Activated naive CD4-positive, alpha-beta T cell treated with anti-CD3 and anti-CD28 coated beads, Interleukin-2, amount 50 U/mL, for 16 hours (primary cell): ENCODE results near the gene H6PD.
A peak's percentile ranks its signal among the peaks of the same experiment; 100 is the strongest.

Experiments
- DNase-seq: peaks from one replicate; pipeline ENCODE4 v3.0.0-alpha.2; 2020

H6PD gene

DNA sequence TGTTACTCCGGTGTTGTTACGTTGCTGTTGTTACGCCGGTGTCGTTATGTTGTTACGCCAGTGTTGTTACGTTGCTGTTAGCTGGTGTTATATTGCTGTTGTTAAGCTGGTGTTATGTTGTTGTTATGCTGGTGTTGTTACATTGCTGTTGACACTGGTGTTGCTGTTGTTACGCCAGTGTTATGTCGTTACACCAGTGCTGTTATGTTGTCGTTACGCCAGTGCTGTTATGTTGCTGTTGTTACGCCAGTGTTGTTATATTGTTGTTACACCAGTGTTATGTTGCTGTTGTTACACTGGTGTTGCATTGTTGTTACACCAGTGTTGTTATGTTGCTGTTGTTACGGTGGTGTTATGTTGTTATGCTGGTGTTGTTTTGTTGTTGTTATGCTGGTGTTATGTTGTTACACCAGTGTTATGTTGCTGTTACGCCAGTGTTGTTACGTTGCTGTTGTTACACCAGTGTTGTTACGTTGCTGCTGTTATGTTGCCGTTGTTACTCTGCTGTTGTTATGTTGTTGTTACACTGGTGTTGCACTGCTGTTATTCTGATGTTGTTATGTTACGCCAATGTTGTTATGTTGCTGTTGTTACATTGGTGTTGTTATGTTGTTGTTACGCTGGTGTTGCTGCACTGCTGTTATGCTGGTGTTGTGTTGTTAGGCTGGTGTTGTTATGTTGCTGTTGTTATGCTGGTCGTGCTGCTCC lies 25.6 kb downstream of the H6PD start:
- no peak for DNase-seq

DNA sequence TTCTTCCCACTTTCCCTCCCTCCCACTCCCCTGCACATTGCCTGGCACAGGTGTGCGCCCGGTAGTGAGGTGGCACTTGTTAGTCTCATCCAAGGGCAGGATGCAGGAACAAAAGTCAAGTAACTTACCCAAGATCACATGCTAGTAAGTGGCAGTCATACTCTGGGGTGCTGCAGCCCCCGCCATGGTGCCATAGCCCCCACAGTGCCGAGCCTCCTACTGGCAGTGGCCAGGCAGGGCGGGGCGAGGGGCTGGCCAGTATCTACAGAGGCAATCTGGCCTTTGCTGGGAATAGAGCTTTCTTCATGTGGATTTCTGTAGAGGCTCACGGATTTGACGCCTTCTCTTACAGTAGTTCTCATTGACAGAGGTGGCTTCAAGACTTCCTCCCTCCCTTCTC lies 26.9 kb downstream of the H6PD start:
- no peak for DNase-seq

DNA sequence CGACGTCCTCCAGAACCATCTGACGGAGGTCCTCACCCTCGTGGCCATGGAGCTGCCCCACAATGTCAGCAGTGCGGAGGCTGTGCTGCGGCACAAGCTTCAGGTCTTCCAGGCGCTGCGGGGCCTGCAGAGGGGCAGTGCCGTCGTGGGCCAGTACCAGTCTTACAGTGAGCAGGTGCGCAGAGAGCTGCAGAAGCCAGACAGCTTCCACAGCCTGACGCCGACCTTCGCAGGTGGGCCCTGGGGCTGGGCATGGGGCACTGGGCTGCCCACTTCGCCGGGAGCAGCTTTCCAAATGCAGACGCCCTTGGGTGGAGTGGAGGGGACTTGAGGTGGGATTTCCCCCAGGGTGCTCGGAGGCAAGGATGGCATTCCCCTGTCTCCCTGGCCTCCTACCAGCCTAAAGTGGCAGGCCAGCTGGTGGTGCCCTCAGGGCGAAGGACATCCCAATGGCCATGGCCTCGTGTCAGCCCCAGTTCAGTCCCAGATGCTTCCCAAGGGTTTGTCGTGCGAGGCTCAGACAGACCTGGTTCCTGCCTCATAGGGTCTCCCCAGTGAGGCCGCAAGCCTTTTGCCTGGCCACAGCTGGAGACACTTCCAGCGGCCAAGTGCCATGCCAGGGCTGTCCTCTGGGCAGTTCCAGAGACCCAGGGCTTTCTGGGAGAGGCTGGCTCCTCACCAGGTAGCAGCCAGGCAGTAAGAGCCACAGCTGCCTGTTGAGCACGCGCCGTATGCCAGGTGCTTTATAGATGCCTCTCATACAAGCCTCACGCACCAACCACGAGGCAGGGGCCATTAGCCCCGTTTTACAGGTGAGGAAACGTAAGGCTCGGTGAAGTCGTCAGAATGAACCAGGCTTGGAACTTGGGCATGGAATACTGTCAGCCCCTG lies 27.8 kb downstream of the H6PD start:
- no peak for DNase-seq

DNA sequence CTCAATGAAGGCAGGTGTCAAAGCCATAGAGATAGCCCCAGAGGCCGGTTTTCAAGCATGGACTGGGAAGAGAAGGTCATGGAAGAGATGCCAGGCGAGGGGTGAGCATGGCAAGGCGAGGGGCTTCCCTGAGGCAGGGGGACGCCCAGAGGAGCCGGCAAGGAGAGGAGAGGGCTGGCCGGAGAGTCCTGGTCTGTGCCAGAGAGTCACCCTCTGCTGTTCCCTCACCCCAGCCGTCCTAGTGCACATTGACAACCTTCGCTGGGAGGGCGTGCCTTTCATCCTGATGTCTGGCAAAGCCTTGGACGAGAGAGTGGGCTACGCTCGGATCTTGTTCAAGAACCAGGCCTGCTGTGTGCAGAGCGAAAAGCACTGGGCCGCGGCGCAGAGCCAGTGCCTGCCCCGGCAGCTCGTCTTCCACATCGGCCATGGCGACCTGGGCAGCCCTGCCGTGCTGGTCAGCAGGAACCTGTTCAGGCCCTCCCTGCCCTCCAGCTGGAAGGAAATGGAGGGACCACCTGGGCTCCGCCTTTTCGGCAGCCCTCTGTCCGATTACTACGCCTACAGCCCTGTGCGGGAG lies 28.8 kb downstream of the H6PD start:
- DNase-seq = no peak

DNA sequence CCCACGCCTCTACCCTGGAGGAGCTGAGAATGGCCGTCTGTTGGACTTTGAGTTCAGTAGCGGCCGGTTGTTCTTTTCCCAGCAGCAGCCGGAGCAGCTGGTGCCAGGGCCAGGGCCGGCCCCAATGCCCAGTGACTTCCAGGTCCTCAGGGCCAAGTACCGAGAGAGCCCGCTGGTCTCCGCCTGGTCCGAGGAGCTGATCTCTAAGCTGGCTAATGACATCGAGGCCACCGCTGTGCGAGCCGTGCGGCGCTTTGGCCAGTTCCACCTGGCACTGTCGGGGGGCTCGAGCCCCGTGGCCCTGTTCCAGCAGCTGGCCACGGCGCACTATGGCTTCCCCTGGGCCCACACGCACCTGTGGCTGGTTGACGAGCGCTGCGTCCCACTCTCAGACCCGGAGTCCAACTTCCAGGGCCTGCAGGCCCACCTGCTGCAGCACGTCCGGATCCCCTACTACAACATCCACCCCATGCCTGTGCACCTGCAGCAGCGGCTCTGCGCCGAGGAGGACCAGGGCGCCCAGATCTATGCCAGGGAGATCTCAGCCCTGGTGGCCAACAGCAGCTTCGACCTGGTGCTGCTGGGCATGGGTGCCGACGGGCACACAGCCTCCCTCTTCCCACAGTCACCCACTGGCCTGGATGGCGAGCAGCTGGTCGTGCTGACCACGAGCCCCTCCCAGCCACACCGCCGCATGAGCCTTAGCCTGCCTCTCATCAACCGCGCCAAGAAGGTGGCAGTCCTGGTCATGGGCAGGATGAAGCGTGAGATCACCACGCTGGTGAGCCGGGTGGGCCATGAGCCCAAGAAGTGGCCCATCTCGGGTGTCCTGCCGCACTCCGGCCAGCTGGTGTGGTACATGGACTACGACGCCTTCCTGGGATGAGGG lies 29.7 kb downstream of the H6PD start:
- no peak for DNase-seq

DNA sequence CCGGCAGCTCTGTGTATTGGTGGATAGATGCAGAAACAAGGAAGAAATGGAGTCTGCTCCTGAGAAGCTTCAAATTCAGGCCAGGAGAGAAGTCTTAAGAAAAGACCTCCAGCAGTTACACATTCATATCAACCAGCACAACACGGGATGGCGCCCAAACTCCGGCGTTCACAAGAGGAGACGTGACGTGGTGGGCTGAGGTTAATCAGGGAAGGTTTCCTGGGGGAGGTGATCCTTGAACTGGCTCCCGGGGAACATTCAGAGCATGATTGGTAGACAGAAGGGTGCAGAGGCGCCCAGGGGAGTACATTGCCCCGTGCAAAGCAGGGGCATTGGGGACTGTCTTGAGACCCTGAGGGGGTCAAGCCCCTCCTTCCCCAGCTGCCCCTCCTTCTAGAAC lies 30.5 kb downstream of the H6PD start:
- no peak for DNase-seq

DNA sequence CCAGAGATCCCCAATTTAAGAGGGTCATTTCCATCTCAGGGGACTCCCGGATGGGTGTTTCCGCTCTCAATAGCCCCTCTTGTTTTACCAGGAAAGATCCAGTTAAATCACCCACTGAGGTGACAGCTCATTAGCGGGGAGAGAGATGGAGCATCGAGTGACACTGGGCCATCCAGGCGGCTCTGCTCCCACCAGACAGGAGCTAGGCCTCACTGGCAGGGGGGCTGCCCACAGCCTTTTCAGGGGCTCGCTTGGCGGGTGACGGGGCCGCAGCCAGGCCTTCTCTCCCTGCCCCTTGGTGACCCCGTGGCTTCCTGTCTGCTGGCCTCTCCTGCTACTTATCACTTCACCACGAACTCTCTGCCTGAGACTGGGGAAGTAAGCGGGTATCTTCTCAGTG lies 31.4 kb downstream of the H6PD start:
- no peak for DNase-seq

DNA sequence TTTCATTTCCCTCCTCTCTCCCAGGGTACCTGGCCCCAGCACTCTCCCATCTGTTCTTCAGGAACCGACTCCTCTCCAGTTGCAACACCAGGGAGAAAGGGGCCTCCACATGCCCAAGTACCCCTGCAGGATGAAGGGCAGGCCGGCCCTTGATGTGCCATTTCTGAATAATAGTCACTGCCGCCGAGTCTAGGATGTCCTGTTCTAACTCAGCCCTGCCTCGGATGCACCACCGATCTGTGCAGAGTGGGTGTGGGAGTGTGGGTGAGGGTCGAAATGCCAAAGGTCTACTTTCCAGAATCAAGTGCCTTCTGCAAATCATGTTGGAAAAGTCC lies 32.7 kb downstream of the H6PD start:
- DNase-seq = no peak

DNA sequence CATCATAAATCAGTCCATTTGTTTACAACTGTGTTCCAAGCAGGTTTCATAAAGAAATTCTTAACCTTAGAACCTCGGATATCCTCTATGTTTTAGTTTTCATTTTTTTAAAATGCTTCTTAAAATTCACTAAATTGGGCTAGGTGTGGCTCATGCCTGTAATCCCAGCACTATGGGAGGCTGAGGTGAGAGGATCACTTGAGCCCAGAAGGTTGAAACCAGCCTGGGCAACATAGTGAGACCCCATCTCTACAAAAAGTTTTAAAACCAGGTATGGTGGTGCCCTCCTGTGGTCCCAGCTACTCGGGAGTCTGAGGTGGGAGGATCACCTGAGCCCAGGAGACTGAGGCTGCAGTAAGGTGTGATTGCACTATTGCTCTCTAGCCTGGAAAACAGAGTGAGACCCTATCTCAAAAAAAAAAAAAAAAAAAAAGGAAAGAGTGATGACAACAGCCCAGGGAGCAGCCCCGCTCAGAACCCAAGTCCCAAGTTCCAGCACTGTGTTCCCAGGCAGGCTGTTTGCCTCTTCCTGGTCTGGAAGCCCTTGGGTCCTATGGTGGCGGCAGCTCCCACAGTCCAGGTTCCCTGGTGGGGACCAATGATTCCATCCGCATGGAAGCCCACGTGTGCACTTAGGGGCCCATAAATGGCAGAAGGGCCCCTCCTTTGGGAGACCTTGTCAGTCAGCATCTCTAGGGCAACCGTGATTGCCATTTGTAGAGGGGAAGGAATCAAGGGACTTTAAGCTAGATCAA lies 33.4 kb downstream of the H6PD start:
- DNase-seq = no peak

DNA sequence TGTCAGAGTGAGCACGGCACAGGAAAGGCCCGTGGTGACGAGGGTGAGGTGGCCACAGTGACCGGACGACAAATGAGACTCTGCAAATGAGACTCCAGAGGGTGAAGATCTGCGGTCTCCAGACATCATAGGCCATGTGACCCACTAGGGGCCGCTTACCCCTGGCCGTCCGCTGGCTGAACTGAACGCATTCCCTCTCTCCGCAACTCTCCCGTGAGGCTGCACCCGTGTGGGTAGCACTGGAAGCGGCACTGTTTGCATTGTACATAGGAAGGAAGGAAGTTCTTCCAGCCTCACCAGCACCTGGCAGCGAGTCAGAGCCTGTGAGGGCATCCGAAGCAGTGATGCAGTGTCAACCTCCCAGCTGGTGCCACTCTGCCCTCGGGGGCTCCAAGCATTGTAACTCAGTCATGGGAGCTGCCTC lies 34.5 kb downstream of the H6PD start:
- no peak for DNase-seq

DNA sequence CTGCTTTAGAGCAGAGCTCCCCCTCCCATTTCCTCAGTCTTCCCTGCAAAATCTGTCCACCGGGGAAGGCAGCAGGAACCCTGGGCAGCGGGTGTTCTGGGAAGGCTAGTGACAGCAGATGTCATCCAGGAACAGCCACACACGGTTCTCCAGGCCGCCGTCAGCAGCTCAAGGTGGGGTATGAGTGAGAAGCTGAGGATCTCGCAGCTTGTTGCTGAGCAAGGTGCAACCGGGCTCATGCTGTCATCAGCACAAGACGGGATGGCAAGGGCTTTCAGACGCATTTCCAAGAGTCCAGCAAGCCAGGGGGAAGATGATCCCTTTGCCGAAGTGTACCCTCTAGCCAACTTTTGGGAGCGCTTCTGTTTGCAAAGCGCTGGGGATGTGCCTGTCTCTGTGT lies 35.1 kb downstream of the H6PD start:
- no peak for DNase-seq

DNA sequence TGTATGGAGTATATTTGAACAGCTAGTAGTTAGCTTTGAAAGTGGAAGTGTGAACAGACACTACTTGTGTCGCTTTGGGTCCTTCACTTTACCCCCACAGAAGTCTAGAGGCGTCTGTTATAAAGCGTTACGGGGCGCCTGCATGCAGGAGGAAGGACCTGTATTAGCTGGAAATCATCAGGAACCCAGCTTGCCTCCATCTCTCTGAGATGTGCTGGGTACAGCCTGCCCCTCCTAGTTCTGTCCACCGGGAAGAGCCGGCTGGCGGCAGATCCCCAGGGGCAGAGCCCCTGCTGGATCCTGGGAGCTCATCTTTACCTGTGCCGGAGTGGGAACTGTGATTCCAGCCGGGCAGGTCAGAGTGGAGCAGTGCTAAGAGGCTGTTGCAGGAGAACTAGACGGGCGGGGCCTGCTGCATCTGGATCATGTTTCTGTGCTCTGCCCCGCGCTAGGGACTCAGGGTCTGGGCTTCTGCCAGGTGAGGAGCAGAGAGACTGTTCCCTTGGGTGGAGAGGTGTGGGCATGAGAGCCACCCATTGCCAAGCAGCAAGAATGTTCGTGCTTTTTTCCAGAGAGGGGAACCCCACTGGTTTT lies 35.8 kb downstream of the H6PD start:
- DNase-seq = no peak

DNA sequence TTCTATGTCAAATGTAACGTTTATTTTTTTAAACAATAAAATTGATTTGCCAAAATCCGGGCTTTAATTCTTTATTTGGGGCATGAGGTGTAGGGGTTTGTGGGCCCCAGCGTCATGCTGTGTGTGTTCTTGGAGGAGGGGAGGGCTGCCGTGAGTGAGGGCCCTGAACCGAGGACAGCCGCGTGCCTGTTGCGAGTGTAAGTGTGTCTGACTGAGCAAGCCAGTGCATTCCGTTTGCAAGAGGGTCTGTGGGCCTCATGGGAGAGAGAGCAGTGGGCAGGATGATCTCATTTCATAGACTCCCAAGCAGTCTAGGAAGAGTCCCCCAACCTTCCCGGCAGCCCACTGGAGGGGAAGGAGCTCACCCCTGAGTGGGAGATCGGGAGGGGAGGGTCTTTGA lies 36.7 kb downstream of the H6PD start:
- no peak for DNase-seq

DNA sequence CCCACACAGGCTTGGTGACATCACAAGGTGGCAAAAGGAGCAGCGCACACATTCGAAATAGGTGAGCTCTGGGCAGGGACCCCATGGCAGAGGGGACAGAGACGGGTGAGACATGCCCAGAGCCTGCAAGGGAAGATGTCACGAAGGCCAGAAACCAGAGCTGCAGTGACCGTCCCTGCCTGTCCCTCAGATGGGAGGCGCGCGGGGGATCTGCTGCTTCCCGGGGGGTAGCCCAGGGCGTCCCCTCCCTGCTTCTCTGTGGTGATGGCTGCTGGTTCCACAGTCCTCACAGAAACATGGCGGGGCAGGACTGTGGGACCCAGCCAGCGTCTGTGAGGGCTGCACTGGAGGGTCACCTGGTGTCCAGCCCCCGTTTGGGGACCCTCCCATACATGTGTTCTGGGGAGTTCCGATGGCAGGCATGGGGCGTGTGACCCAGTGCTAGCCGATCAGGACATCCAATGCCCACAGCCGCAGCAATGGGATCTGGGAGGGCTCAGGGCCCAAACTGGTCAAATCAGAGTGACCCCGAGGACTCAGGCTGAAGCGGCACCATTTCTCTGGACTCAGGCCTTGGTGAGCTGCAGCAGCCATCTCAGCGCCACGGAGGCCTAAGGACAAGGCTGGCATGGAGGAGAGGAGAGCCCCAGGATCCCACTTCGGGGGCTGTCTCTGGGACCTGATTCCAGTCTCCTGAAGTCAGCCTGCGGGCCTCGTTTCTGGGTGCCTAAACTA lies 37.5 kb downstream of the H6PD start:
- DNase-seq = no peak

DNA sequence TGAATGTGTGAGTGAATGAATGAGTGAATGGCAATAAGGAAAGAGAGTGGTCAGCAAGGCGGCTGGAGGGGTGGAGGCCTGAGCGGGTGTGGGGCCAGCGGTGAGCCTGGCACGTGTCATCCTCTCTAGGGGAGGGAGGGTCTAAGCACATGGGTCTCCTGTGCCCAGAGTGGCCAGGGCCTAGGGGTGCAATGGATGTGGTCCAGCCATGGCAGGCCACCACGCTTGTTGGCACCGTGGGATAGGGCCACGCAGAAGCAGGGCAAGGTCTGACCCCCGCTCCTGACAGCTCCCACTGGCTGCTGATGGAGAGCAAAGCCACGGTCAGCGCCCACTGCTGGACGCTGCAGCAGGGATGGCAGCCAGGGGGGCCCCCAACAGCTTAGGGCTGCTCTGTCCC lies 38.6 kb downstream of the H6PD start:
- no peak for DNase-seq

DNA sequence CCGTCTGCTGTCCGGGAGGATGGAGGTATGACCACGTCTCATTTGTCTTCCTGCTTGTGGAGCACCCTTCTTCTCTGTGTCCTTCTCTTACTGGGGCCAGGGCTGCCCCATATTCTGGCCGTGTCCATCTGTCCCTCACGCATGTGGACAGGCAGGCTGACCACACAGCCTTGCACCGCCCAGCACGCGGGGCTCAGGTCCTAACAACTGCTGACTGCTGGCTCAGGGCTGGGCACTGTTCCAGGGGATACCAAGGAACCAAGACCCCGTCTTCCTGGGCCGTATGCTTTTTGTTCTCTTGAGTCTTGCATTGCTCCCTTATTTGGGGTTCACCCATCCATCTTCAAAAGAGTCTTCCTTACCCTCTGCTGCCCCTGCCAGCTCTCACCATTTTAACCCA lies 40.6 kb downstream of the H6PD start:
- no peak for DNase-seq

DNA sequence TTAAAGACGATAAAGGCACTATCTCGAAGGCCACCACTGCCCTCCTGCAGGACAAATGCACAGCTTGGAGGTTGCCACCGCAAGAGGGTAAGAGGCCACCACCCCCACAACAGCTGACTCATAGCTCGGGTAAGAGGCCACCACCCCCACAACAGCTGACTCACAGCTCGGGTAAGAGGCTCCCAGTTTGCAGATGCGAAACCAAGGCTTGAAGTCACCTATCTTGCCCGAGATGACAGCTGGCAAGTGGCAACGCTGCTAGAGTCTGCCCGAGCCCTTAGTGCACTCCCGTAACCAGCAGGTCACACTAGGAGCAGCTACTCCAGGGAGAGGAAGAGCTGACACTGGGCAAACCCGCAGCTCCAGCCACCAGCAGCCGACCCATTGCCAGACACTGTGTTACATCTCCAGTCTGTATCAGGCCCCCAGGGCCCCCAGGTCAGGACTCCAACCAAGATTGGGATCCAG lies 41.0 kb downstream of the H6PD start:
- peak; percentile 68 for DNase-seq

DNA sequence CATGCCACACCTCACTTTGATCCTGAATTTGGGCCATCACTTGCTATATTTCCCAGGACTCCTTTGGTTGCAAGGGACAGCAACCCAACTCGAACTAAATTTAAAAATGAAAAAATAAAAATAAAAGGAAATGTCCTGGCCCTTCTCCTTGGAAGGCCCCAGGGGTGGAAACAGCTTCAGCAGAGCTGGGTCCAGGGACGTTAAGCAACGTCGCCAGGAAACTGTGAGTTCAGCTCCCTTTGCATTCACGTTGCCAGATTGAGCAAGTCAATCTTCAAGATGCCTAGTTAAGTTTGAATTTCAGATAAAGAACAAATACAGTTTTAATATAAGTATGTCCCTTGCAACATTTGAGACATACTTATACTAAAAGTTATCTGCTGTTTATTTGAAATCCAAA lies 43.5 kb downstream of the H6PD start:
- DNase-seq = no peak

DNA sequence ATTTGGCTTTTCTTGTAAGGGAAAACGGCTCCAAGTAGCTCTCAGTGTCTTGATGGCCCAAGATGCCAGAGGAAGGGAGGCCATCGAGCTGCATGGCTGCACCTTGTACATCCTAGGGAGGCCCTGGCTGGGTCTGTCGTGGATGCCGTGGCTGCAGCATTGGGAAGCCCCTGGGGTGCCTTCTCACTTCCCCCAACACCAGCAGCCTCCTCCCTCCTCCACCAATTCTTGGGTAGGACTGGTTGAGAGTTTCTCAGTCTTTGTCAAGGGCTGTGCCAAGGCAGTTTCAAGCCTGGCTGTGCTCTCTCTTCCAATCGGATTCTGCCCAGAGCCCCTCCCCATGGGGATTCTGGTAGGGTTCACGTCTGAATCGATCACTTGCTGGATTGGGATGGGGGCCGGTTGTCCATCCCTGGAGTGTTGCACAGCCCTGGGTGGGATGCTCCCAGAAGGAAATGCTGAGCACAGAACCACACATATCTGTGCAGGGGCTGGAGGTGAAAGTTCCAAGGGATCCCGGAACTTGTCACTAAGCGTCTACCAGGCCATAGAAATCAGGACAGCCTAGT lies 44.1 kb downstream of the H6PD start:
- DNase-seq = no peak

DNA sequence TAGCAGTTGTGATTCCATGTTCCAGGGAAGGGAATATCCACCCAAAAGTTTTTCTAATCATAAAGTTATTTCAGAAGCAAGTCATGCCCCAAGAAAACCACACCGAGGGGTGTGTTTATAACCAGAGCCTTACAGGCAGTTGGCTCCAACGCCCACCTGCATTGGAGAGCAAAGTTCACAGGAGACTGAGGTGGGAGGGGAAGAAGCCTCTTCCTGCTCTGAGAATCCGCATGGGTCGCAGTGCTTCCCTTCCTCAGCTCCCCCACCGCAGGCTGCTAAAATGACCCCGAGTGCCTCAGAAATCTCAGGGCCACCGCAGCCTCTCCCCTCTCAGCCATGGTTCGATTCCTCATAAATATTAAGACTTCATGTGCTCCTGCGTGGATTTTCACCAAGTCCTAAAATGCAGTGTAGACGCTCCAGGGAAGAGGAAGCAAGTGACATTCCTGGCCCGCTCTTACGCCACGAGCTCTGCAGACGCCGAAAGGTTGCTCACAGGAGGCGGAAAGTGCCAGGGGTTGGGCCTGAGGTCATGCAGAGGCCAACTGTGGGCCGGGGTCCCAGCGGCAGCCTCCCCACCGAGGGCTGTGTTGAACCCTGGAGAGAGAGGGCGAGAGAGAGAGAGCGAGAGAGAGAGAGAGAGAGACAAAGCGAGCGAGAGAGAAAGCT lies 44.7 kb downstream of the H6PD start:
- DNase-seq = no peak
